NCI-H1092 treated with DMSO at 0.1 percent for 48 hours (cell line): ENCODE measurements around the gene KCNIP3.
"Not testable (repeated sequence)": the region's sequence is repeated elsewhere in the genome, so short reads cannot be mapped to it uniquely, and the experiment has no call there.

ENCODE experiments used
- DNase-seq: peaks from one replicate; lab custom pipeline; 2025; lab: John Stamatoyannopoulos, UW

KCNIP3 gene

GRCh38 chr2:95348609-95349567 is 51.7 kb downstream of the KCNIP3 start:
- DNase-seq = no peak

- DNase-seq = no peak
Observed at GRCh38 chr2:95349568-95350322, 52.6 kb downstream of the KCNIP3 start.

- no peak for DNase-seq
Observed at GRCh38 chr2:95350368-95350767, 53.2 kb downstream of the KCNIP3 start.

GRCh38 chr2:95350774-95351597 is 53.8 kb downstream of the KCNIP3 start:
- DNase-seq = no peak

GRCh38 chr2:95351598-95351915 is 54.4 kb downstream of the KCNIP3 start:
- DNase-seq = no peak

GRCh38 chr2:95352310-95353054 is 55.3 kb downstream of the KCNIP3 start:
- DNase-seq = no peak

- no peak for DNase-seq
Observed at GRCh38 chr2:95353055-95353575, 56.0 kb downstream of the KCNIP3 start.

GRCh38 chr2:95353613-95354468 is 56.7 kb downstream of the KCNIP3 start:
- DNase-seq = no peak

- no peak for DNase-seq
Observed at GRCh38 chr2:95354469-95354901, 57.3 kb downstream of the KCNIP3 start.

- no peak for DNase-seq
Observed at GRCh38 chr2:95354925-95355324, 57.8 kb downstream of the KCNIP3 start.

GRCh38 chr2:95355486-95355885 is 58.3 kb downstream of the KCNIP3 start:
- not testable (repeated sequence) for DNase-seq

GRCh38 chr2:95356821-95357700 is 59.9 kb downstream of the KCNIP3 start:
- no peak for DNase-seq

- no peak for DNase-seq
Observed at GRCh38 chr2:95357717-95358280, 60.7 kb downstream of the KCNIP3 start.

GRCh38 chr2:95359031-95359430 is 61.9 kb downstream of the KCNIP3 start:
- DNase-seq = no peak

GRCh38 chr2:95359501-95359930 is 62.4 kb downstream of the KCNIP3 start:
- no peak for DNase-seq

- no peak for DNase-seq
Observed at GRCh38 chr2:95361216-95361980, 64.3 kb downstream of the KCNIP3 start.

GRCh38 chr2:95362486-95362885 is 65.3 kb downstream of the KCNIP3 start:
- DNase-seq = no peak

GRCh38 chr2:95366514-95366913 is 69.4 kb downstream of the KCNIP3 start:
- DNase-seq = no peak
